Stimulated activated naive CD8-positive, alpha-beta T cell treated with anti-CD3 and anti-CD28 coated beads, Interleukin-15, Interleukin-2, amounts not matched to agents 100 ng/mL and 50 ng/mL, for 24 hours (primary cell): Measurements from ENCODE around the gene VPS25.
"Not testable (repeated sequence)": the region's sequence is repeated elsewhere in the genome, so short reads cannot be mapped to it uniquely, and the experiment has no call there.

Experiments used
- H3K27ac Mint-ChIP-seq: one replicate; pipeline ENCODE4 v1.8.0; 2021; ENCODE audit warnings: mild to moderate bottlenecking, mixed read lengths
- H3K27me3 Mint-ChIP-seq: one replicate; pipeline ENCODE4 v1.8.0; 2021; ENCODE audit warnings: mixed read lengths
- H3K36me3 Mint-ChIP-seq: one replicate; pipeline ENCODE4 v1.8.0; 2021; ENCODE audit warnings: low read depth, mixed read lengths
- H3K4me1 Mint-ChIP-seq: one replicate; pipeline ENCODE4 v1.8.0; 2021; ENCODE audit warnings: low read depth, mixed read lengths
- H3K4me3 Mint-ChIP-seq: one replicate; pipeline ENCODE4 v1.8.0; 2021; ENCODE audit warnings: mild to moderate bottlenecking, mixed read lengths
- H3K9me3 Mint-ChIP-seq: one replicate; pipeline ENCODE4 v1.8.0; 2021; ENCODE audit warnings: mixed read lengths

The VPS25 gene

DNA sequence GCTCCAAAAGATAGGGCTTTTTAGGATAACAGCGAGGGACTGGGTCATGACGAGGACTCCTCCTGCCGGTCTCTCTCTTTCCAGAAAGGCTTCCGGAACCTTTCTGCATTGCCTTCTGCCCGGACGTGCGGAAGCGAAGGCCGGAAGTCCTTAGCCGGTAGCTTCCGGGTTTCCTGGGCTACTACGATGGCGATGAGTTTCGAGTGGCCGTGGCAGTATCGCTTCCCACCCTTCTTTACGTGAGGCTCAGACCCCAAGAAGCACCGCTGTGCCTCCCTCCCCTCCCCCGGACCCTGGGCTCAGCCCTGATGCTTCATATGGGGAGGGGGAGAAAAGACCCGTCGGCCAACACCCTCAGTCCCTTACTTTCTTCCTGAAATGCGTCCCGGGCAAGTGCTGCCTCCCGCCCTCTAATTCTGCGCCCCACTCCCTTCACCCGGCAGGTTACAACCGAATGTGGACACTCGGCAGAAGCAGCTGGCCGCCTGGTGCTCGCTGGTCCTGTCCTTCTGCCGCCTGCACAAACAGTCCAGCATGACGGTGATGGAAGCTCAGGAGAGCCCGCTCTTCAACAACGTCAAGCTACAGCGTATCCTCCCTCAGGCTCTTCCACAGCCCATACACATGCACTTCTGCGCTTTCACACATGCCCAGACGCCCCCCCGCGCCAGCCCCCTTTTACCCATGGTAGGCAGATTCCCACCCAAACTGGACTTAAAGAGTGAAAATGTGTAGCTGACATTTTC is at the start of gene VPS25:
Gene VPS25, plus strand, starts transcription at position 160 of the 746 bp plus-strand sequence. Its CDS starts 27 bp downstream, at position 187.
- Mint-ChIP-seq H3K9me3 (no peaks in the 10 kb centered on the region), H3K27ac (peak within 1 kb of the TSS; percentile 96), H3K4me3 (peak within 1 kb of the TSS; percentile 100), H3K4me1 (peaks cover 35% of the 10 kb centered on the region), H3K36me3 (peaks cover 35% of the 10 kb centered on the region), H3K27me3 (peaks cover 5% of the 10 kb centered on the region)

DNA sequence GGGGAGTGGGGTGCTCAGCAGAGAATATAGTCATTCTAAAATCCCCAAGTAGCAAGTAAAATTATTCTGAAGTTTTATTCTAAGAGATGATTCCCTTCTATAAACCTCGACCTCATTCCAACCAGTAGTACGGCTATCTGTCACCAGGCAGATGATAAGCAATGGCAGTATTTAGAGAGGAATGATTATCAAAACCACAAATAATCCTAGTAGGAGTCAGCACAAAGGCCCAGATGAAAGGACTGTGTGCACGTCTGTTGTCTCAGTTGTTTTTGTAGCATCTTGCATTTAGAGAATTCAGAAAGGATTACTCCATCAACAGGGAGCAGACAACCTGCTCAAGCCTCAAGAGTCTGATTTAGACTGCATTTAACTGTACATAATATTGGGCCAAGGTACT is 49.6 kb upstream of the VPS25 start:
- no peaks in the 10 kb centered on the region for H3K4me1 Mint-ChIP-seq
- H3K27ac Mint-ChIP-seq: no peak overlapping the region
- H3K27me3 Mint-ChIP-seq: no peaks in the 10 kb centered on the region
- H3K36me3 Mint-ChIP-seq: peaks cover 46% of the 10 kb centered on the region
- no peaks in the 10 kb centered on the region for H3K9me3 Mint-ChIP-seq
- no peak overlapping the region for H3K4me3 Mint-ChIP-seq

DNA sequence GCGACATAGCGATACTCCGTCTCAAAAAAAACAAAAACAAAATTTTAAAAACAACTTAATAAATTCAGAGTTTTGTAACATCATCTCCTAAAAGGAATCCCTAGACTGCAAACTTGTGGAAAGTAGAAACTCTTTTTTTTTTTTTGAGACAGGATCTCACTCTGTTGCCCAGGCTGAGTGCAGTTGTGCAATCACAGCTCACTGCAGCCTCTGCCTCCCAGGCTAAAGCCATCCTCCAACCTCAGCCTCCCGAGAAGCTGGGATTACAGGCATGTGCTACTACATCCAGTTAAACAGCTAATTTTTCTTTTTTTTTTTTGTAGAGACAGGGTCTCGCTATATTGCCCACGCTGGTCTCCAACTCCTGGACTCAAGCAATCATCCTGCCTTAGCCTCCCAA is 48.1 kb upstream of the VPS25 start:
- no peak overlapping the region for H3K27ac Mint-ChIP-seq
- no peak overlapping the region for H3K4me3 Mint-ChIP-seq
- H3K9me3 Mint-ChIP-seq: no peaks in the 10 kb centered on the region
- peaks cover 39% of the 10 kb centered on the region for H3K36me3 Mint-ChIP-seq
- H3K27me3 Mint-ChIP-seq: no peaks in the 10 kb centered on the region
- no peaks in the 10 kb centered on the region for H3K4me1 Mint-ChIP-seq

DNA sequence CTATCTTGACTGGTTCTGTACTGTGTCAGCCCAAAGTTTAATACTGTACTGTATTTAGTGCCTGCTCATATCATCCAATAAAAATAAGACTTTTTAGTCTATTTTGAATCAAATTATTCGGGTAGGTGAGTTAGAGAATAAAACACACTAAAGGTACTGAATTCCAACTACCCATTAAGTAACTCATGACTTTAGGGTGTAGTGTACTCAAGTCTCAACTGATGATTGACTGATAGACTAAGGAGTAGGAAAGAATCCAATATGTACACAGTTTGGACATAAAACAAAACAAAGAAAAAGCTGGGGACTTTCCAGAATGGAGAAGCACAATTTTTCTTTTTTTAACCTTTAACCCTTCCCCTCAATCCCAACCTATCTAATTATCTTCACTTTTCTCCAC is 32.5 kb upstream of the VPS25 start:
- no peaks in the 10 kb centered on the region for H3K27me3 Mint-ChIP-seq
- H3K4me3 Mint-ChIP-seq: no peak overlapping the region
- H3K9me3 Mint-ChIP-seq: no peaks in the 10 kb centered on the region
- peaks cover 15% of the 10 kb centered on the region for H3K4me1 Mint-ChIP-seq
- no peaks in the 10 kb centered on the region for H3K36me3 Mint-ChIP-seq
- H3K27ac Mint-ChIP-seq: no peak overlapping the region

DNA sequence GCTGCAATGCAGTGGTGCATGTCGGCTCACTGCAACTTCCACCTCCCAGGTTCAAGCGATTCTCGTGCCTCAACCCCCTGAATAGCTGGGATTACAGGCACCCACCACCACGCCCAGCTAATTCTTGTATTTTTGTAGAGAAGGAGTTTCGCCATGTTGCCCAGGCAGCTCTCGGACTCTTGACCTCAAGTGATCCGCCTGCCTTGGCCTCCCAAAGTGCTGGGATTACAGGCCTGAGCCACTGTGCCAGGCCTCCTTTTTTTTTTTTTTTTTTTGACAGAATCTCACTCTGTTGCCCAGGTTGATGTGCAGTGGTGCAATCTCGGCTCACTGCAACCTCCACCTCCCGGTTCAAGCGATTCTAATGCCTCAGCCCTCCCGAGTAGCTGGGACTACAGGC is 30.3 kb upstream of the VPS25 start:
- not testable (repeated sequence) for H3K36me3 Mint-ChIP-seq, H3K9me3 Mint-ChIP-seq, H3K4me3 Mint-ChIP-seq, H3K27ac Mint-ChIP-seq, H3K27me3 Mint-ChIP-seq
- peaks cover 15% of the 10 kb centered on the region for H3K4me1 Mint-ChIP-seq

DNA sequence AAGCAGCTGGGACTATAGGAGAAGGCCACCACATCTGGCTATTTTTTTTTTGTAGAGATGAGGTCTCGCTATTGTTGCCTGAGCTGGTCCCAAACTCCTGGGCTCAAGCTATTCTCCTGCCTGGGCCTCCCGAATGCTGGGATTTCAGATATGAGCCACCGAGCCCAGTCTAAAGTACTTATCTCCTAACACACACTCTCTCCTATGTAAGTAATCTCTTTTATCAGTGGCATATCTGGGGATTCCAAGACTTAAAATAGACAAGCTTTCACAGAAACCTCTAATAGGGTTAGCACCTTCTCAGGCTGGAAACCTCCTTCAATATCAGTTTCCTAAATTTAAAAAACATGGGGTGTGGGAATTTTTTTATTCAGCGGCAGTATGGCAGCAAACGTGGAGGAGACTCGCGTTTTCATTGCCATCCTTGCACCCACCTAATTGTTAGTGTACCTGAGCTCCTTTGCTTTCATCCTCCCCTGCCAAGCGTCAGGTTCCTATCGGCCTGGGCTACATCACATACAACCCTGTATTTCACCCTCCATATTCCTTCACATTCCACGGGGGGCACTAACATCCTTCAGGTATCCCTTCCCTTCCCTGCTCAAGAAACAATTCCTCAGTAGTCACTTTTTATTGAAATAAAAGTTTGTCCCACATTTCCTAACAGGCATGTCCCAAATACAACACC is 29.5 kb upstream of the VPS25 start:
- H3K27me3 Mint-ChIP-seq: peaks cover 9% of the 10 kb centered on the region
- no peaks in the 10 kb centered on the region for H3K9me3 Mint-ChIP-seq
- peaks cover 15% of the 10 kb centered on the region for H3K4me1 Mint-ChIP-seq
- peak overlapping the region; percentile 89 for H3K4me3 Mint-ChIP-seq
- peak overlapping the region; percentile 92 for H3K27ac Mint-ChIP-seq
- H3K36me3 Mint-ChIP-seq: no peaks in the 10 kb centered on the region

DNA sequence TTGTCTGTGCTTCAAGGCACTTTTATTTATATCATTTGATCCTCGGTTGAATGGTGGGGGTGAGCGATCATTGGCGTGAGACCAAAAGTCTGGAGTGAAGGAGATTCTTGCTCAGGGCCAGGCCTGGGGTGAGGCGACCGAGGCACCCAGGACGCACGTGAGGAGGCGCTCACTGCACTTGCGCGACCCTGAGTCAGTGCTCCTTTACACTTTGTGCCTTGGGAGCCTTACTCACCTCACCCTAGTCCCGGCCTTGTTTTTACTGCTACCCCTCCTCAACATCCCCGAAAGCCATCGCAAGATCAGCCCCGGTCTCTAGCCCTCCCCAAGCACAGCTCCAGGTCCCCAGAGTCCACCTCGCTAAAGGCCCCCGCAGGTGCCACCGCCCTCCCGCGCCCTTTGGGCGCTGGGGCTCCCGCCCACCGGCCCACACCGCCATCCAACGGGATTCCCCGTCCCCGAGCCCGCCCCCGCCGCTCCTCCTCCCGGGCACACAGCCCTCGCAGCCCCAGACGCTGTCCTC is 28.9 kb upstream of the VPS25 start:
- H3K9me3 Mint-ChIP-seq: no peaks in the 10 kb centered on the region

DNA sequence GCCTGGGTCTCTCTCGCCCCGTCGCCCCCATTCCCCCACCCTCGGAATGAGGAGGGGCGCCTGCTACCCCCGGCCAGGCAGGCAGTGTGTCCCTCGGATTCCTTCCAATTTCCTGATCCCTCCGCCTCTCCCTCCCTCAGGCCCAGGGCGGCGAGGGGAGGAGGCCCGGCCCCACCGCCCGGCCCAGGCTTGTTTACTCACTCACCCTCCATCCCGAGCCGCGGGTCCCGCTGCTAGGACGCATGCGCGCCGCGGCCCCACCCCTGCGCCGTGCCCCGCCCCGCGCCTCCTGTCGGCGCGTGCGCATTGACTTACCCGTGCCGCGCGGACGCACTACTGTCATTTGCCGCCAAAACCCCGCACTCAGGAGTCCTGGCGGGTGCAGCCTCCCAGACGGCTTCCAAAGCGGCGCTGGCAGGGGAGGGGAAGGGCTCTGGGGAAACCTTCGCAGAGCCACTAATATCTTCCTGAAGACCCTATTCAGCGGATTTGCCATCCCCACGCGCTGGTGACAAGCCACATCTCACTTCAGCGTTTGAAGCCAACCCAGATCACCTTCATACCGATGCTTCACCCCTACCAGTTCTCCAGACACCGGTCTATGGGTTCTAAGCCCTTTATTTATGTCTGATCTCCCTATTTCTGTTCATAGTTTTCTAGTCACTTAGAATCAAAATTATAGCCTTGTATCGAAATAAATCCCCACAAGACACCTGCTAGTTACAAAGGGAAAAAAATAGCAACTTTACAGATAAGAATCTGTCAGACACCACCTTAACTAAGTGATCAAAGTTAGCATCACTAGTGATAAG is 28.2 kb upstream of the VPS25 start, which contains the start of gene EZH1:
Gene EZH1, minus strand, starts transcription at position 235 of the 812 bp plus-strand sequence. CDS start 16,099 bp downstream, outside the sequence.
- H3K9me3 Mint-ChIP-seq: no peaks in the 10 kb centered on the region
- H3K4me3 Mint-ChIP-seq: peak within 1 kb of the TSS; percentile 89
- H3K27me3 Mint-ChIP-seq: peaks cover 9% of the 10 kb centered on the region
- H3K36me3 Mint-ChIP-seq: no peaks in the 10 kb centered on the region
- peak within 1 kb of the TSS; percentile 92 for H3K27ac Mint-ChIP-seq
- peaks cover 15% of the 10 kb centered on the region for H3K4me1 Mint-ChIP-seq

More for the DNA sequence above, 28.9 kb upstream of the VPS25 start:
- Mint-ChIP-seq H3K36me3 (no peaks in the 10 kb centered on the region), H3K27me3 (peaks cover 9% of the 10 kb centered on the region), H3K4me3 (peak overlapping the region; percentile 89), H3K4me1 (peaks cover 15% of the 10 kb centered on the region), H3K27ac (peak overlapping the region; percentile 92)

DNA sequence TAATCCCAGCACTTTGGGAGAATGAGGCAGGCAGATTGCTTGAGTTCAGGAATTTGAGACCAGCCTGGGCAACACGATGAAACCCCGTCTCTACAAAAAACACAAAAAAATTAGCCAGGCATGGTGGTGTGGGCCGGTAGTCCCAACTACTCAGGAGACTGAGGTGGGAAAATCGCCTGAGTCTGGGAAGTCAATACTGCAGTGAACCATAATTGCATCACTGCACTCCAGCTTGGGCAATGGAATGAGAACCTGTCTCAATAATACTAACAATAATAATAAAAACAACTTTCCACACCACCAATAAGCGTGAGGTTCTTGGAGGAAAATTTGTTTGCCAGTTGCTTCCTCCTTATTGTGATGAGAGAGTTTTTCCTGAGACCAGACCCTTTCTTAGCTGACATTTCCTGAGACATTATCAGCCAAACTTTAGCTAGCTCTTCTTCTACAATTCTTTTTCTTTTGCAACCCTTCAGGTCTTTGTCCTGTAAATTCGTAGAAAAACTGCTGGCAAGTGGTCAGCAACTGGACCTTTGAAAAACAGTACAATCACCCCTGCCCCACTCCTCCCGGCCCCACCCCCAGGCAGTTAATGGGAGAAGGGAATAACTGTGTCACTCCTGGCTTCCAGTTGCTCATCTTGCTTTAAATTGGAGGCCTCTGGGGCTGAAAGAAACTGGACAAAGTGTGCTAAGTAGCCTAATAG is 24.9 kb upstream of the VPS25 start:
- Mint-ChIP-seq H3K9me3 (no peaks in the 10 kb centered on the region), H3K4me3 (no peak overlapping the region), H3K27ac (no peak overlapping the region), H3K27me3 (peaks cover 22% of the 10 kb centered on the region), H3K36me3 (no peaks in the 10 kb centered on the region), H3K4me1 (peaks cover 15% of the 10 kb centered on the region)

DNA sequence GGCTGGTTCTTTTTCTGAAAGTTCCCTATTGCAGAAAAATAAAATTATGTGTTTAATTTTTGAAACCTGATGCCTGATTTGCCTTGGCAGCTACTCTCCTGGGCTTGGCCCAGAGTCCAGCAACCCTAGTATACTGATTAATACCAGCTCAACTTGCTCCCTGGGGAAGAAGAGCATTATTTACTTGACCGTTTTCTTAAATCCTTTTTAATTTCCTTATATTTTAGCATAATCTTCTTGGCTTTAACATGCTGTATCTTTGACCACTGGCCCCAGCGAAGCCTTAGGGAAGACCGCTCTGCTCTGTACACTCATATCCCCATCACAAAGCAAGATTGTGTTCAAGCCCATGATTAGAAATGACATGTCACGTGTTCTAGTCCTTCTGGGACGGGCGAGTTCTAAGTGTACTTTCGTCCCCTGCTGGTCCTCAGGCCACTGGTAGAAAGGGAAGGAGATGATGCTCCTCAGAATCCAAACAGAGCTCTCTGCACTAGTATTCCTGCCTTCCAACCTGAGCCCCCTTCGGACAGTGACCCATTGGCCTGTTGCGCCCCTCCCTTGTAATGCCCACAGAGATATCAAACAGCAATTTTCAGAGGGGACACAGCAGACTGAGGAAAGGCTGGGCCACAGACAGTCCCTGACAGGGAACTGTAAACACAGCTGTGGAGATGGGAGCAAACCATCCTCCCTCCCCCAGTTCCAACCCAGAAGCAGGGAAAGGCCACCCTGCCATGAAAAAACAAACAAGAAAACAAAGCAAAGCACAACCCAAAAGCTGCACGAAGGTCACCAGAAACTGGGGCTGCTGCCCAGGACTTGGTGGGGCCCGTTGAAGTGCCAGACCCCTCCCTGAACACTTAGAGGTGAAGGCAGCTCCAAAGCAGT is 24.1 kb upstream of the VPS25 start:
- peaks cover 26% of the 10 kb centered on the region for H3K27me3 Mint-ChIP-seq
- no peaks in the 10 kb centered on the region for H3K9me3 Mint-ChIP-seq
- no peaks in the 10 kb centered on the region for H3K36me3 Mint-ChIP-seq
- H3K4me3 Mint-ChIP-seq: no peak overlapping the region
- peaks cover 7% of the 10 kb centered on the region for H3K4me1 Mint-ChIP-seq
- no peak overlapping the region for H3K27ac Mint-ChIP-seq

DNA sequence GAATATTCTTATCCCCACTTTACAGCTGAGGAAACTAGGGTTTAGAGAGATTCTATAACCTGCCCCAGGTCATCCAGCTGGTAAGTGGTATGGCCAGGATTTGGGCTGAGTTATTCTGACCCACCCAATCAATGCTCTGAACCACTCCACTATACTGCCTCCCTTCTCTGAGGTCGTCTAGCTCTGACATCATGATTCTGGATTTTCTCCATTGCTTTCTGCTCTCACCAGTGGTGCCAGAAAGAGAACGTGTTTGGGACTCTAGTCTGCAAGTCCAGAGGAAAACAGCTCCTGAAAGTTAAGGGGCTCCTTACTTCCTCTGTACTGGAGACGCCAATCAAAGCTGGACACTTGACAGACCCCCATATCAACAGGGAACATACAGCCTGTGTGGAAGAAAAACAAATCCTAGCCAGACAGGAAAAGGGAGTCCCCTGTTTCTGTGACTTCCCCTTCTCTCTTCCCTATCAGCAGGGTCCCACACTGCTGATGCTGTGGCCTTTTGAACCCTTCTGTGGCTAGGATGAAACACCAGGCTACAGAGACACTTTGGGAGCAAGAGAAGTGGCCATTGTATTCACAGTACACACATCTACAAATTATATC is 22.4 kb upstream of the VPS25 start:
- Mint-ChIP-seq H3K36me3 (no peaks in the 10 kb centered on the region), H3K27ac (no peak overlapping the region), H3K4me1 (no peaks in the 10 kb centered on the region), H3K4me3 (no peak overlapping the region), H3K27me3 (peaks cover 38% of the 10 kb centered on the region), H3K9me3 (no peaks in the 10 kb centered on the region)

DNA sequence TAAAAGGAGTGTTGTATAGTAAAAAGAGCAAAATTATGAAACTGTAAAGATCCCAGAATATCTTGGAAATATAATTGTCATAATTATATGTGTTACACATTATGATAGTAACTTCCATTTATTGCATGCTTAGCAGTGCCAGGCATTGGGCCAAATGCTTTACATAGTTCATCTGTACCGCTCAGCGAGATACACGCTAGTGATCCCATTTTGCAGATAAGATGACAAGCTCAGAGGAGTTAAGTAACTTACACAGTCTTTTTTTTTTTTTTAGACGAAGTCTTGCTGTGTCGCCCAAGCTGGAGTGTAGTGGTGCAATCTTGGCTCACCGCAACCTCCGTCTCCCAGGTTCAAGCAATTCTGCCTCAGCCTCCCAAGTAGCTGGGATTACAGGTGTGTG is 21.6 kb upstream of the VPS25 start:
- H3K27me3 Mint-ChIP-seq: peaks cover 39% of the 10 kb centered on the region

DNA sequence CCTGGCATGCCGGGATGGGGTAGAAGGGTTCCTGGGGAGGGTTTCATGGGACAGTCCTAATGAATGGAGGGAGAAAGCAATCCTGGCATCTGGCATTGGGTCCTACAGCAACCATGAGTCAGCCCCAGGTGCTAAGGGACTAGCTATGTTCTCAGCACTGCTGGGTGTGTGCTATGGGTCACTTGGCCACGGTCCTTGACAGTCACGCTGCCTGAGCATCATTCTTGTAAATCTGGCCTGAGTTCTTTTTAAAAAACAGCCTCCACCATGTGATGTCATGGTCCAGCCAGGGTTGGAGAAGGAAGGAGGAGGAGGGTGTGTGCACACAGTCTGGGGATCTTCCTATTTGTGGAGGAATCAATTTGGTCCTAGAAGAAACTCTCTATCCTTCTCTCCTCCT is 18.5 kb upstream of the VPS25 start:
- no peaks in the 10 kb centered on the region for H3K36me3 Mint-ChIP-seq
- no peak overlapping the region for H3K4me3 Mint-ChIP-seq
- H3K4me1 Mint-ChIP-seq: peaks cover 2% of the 10 kb centered on the region
- H3K27ac Mint-ChIP-seq: no peak overlapping the region
- H3K9me3 Mint-ChIP-seq: no peaks in the 10 kb centered on the region
- peaks cover 51% of the 10 kb centered on the region for H3K27me3 Mint-ChIP-seq

More for the DNA sequence above, 21.6 kb upstream of the VPS25 start:
- H3K27ac Mint-ChIP-seq: no peak overlapping the region
- H3K36me3 Mint-ChIP-seq: no peaks in the 10 kb centered on the region
- H3K9me3 Mint-ChIP-seq: no peaks in the 10 kb centered on the region
- H3K4me3 Mint-ChIP-seq: no peak overlapping the region
- H3K4me1 Mint-ChIP-seq: no peaks in the 10 kb centered on the region
